ENCODE data around the gene TMPRSS4. TPM values are rescaled to one million over a fixed set of nuclear protein-coding genes. Genes with fewer than 3 reads are reported as not detected.

The TMPRSS4 gene
- polyA plus RNA-seq, 1 donor, result 30.2 TPM

DNA sequence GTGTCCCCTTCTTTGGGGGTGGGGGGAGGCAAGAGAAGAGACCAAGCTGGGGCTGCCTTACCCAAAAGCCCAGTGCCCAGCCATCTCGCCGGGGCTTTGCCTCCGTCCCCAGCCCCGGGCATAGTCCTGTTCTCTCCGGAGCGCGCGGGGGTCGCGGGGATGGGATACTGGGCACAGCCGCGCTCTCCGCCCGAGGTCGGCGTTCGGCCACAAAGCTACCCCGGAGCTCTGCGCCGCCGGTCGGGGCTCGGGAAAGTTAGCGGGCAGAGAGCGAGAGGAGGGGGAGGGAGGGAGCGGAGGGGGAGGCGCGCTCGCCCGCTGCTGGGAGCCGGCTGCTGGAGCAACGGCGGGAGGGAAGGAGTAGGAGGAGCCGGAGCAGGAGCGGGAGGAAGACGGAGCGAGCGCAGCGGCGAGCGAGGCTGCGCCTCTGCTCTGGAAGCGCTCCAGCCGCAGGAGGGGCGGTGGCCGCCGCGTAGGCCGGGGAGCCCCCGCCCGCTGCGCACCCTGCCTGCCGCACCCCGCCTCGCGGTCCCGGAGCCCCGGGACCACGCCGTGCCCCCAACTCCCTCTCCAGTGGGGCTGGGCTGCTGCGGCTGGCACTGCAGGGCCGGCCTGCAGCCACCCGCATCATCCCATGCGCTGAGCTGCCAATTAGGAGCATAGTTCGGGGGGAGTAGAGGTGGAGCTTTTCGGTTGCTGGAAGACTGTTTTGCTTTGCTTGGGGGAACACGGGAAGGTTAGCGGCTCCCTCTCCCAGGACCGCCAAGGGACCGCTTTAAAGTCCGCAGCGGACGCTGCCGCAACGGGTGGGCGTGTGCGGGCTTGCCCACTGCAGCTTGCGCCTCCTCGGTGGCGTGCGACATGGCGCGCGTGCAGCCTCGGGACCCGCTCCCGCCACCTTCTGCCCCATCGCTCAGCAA is 75.9 kb downstream of the TMPRSS4 start, which contains the start of gene SCN4B:
Gene SCN4B (minus strand): TSS at position 272 of the 920 bp plus-strand sequence. CDS start 150 bp downstream, at position 122.
- peak; percentile 67 for DNase-seq

DNA sequence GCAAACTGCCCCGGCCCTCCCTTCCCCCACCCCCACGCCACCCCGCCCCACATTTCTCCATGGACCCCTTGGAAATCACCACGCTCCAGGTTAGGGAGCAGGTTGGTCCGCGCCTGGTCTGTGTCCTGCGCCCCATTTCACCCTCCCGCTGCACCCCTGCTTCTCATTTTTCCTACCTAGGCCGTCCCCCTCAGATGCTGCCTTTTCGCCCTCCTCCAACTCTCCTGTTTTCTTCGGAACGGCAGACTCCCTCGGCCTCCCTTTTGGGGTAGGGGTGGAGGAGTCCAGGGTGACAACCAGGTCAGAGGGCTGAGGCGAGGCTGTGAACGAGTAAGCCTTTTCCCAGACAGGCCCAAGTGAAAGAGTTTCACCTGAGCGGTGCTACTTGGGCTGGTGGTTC is 76.6 kb downstream of the TMPRSS4 start:
- DNase-seq, result no peak

DNA sequence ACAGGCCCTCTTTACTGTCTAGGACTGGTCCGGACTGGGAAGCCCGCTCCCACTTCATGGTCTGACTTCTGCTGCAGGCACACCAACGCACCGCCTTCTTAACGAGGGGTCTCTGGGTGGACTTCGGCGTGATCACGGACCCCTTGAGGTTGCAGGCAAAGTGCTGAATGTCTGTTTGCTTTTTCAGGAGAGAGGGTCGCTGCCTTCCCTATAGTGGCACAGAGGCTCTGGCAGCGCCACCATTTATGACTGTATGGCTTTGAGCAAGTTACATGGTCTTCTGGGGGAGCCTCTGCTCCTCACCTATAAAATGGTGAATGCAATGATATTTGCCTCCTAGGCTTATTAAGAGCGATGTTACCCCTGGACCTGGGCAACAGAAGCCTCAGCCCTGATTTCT is 77.1 kb downstream of the TMPRSS4 start:
- no peak for DNase-seq

DNA sequence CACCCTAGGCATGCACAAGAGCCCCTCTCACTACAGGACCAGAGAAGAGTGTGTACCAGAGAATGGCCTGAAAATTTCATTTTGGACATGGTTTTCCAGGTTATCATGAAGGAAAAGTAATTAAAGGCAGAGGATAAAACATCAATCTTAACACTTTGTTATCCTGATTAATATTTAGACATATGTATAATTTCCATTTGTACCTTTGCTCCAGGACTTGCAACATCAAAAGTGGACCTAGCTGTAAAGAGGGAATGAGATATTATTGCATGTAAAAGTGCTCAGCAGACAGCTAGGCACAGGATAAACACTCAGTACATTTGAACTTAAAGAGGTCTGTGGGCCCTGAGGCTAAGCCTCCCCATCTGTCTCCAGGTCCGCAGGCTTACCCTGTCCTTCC is 77.8 kb downstream of the TMPRSS4 start:
- no peak for DNase-seq

DNA sequence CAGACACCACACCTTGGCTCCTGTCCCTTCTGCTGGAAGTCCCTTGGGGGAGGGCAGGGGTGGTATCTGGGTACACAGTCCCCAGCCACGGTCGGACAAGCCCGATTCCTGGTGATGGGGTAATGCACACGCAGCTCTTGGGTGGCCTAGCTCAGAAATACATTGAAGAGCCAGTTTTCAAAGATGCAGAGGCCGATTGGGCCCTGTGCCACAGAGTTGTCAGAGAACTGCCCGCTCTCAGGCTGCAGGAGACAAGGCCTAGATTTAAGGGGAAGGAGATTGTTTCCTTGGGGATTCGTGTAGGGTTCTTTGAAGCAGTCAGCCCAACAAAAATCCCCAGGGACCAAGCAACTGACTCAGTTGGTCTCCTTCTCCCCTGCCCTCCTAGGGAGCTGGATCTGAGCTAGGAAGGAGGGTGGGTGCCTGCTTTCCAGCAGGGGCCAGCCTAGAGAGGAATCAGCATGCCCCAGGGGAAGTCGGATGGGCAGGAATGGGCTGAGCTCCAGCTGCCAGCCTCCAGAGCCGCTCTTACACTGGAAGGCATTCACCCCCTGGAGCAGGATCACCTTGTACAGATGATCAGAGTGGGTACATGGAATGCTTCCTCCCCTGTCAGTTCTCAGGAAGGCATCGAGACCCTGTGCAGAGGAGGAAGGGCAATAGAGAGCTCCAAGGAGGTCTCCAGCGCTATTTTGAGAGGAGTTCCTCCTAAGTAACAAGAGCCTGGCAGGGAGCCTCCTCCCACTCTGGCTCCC is 79.1 kb downstream of the TMPRSS4 start:
- no peak for DNase-seq

DNA sequence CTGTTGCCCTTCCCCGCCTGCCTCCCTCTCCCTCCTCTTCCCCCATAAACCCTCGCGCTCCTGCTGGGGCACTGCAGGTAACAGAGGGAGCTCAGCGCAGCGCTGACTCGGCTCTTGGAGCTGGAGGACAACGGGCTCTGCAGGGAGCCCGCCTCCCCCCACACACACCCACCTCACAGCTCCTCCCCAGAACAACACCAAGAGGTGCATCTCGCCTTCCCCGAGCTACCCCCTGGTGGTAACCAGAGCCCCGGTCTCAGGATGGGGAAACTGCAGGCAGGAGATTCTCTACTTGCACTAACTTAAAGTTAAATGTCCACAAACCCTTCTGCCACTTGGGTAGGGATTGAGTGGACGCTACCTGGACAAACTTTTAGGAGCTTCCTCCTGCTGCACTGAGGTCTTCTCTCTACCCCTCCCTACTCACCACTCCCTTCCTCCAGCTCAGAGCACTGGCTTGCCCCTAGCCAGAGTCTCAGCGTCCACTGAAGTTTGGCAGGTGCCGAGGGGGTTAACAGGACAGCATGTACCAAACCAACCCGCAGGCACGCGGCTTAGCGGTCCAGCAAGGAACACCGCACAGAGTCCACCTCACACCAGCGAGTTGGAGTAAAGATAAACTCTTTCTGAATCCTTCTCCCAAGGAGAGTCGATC is 79.8 kb downstream of the TMPRSS4 start:
- no peak for DNase-seq

DNA sequence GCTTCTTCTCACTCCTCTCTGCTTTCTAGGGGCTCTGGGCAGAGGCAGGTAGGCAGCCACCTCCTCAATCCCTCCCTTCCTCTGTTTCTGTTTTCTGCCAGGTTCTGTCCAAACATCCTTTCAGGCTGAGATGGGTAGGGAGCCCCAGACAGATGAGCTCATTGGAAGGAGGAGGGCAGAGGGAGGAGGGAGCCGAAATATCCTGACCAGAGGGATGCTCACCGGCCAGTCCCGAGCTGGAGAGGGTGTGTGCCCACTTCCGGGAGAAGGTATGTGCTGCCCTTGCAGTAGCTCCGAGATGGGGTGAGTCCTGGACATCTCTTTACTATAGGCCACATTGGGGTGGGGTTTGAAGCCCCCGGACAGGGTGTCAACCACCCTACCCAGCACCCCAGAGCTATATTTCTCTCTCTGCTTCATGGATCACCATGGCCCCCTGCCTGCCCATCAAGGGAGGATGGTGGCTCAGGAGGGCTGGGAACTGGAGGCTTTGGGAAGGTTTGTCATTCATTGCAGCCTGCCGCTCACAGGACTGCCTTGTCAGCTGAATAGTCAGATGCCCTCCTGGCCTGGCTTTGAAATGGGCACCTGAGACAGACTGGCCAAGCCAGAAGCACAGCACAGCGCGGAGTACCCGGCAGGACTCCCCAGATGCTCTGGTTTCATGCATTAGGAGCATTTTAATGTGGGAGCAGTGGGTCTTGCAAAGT is 80.5 kb downstream of the TMPRSS4 start:
- no peak for DNase-seq

DNA sequence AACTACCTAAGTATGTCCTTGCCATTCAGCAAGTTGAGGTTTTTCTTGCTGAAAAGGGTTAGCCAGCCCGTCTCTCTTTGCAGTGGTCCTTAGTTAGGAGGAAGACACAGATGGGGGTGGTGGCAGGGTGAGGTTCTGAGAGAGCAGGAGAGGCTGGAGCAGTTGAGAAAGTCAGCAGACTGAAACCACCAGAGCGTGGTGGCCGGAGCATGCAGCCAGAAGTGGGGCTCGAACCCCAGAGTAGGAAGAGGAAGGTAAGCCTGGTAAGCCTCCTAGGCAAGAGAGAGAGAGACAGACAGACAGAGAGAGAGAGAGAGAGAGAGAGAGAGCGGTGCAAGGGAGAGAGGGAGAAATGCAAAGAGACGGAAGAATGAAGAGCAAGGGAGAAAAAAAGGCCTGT is 84.9 kb downstream of the TMPRSS4 start:
- DNase-seq, result no peak

DNA sequence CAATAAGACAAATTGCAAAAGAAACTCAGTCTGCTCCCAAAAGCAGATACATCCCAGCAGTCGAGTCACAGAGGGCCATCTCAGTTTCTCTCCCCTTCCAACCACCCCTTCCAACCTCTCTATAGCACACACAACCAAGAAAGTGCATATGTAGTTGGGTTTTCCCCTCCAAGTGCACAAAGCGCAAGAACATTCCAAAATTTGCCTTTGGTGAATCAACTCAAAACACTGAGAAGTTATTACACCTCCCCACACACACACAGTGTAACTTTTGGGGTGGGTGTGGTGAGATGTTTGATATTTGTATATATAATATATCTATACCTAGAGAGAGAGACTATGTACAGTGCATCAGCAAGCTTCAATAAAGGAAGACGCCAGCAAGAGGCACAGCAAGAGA is 86.0 kb downstream of the TMPRSS4 start:
- no peak for DNase-seq

DNA sequence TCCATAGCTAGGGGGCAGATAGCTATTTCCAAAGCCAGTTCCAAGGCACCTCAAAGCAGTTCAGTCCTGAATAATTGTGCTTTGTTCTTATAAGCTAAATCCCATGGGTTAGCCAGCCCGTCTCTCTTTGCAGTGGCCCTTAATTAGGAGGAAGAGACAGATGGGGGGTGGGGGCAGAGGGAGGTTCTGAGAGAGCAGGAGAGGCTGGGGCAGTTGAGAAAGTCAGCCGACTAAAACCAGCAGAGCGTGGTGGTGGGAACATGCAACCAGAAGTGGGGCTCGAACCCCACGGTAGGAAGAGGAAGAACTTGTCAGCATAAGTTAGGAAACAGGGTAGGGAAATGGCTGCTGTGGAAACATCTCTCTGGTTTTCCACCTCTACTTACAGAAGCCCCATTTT is 86.6 kb downstream of the TMPRSS4 start:
- DNase-seq, result no peak

DNA sequence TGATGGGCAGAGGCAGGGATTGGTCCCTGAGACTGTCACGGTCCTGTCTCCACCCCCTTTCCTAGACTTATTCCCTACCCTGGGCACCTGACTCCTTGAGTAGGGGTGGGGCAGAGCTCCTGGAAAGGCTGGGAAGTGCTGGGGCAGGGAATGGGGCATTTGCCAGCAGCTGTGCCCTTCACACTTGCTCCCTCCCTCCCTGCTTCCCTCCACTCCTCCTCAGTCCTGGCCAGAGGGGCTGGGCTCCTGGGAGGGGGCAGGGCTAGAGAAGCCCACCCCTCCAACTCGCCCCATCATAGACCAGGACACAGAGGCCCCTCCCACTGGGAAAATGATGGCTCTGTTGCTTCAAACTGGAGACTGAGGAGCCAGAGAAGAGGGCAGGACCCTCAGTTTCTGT is 88.0 kb downstream of the TMPRSS4 start:
- no peak for DNase-seq

DNA sequence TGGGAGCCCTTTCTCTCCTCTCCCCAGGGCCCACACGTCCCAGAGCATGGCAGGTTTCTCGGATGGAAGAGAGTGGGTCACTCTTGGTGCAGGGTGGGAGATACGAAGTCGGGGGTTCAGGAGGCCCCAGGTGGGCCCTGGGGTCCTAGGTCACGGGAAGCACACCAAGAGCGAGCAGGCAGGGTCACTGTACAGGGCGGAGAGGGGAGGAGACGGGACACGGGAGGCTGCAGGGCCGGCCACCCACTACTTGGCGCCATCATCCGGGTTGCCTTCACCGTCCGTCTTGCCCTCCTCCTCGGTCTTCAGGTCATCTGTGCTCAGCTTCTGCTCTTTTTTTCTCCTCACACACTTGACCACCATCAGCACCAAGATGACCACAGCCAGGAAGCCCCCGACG is 89.8 kb downstream of the TMPRSS4 start:
- no peak for DNase-seq

DNA sequence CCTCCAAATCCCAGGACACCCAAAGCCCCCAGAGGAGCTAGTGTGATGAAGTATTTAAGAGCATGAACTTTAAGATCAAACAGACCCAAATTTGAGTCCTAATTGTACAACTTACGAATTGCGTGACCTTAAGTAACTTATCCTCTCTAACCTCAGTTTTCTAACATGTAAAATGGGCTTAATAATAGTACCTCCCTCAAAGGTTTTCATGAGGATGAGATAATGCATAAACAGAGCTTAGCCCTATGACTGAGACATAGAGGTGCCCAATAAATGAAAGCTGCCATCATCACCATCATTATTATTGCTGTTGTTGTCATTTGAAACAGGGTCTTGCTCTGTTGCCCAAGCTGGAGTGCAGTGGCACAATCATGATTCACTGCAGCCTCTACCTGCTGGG is 90.4 kb downstream of the TMPRSS4 start:
- no peak for DNase-seq

DNA sequence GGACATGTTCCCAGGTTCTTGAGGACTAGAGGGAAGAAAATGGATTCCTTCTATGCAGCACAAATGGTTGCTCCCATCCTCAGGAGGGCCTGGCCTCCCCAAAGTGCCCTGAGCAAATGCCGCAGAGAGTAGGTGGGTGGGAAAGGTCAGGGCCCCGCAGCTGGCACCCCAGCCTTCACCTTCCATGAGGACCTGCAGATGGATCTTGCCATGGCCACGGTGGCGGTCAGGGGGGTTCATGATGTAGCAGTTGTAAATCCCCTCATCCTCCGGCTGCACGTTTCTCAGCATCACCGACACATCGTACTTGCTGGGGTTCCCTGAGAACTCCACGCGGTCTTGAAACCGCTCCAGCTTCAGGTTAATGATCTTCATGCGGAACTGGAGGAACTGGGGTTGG is 91.0 kb downstream of the TMPRSS4 start:
- DNase-seq, result no peak

DNA sequence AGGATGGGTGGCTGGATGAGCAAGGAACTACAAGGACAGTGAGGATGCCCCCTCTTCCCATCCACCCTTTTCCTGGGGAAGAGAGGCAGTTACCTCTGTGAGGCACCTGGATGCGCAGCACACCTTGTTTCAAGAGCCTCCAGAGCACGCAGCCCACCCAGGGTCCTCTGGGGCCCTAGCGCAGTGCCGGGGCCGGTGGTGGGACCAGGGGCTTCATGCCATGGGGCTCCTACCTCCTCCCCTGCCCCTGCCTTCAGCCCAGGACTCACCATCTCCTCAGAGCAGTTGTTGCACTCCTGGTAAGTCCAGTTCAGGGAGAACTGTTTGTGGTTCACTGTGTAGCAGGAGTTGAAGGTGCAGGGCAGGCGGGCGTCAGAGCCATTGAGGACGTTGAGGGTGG is 91.4 kb downstream of the TMPRSS4 start:
- DNase-seq, result no peak

DNA sequence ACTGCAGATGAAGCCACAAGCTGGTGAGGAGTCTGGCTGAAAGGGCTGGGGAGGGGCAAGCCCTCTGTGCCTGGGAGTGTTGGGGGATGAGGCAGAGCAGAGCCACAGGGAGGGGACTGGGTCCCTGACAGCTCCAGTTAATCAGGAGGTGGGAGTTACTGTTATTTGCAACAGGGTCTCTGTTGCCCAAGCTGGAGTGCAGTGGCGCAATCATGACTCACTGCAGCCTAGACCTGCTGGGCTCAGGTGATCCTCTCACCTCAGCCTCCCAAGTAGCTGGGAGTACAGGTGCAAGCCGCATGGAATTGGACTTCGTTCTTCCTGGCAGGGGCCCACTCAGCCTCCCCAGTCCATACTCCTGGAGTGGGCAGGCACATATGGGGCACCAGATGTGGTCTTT is 91.9 kb downstream of the TMPRSS4 start:
- DNase-seq, result no peak

DNA sequence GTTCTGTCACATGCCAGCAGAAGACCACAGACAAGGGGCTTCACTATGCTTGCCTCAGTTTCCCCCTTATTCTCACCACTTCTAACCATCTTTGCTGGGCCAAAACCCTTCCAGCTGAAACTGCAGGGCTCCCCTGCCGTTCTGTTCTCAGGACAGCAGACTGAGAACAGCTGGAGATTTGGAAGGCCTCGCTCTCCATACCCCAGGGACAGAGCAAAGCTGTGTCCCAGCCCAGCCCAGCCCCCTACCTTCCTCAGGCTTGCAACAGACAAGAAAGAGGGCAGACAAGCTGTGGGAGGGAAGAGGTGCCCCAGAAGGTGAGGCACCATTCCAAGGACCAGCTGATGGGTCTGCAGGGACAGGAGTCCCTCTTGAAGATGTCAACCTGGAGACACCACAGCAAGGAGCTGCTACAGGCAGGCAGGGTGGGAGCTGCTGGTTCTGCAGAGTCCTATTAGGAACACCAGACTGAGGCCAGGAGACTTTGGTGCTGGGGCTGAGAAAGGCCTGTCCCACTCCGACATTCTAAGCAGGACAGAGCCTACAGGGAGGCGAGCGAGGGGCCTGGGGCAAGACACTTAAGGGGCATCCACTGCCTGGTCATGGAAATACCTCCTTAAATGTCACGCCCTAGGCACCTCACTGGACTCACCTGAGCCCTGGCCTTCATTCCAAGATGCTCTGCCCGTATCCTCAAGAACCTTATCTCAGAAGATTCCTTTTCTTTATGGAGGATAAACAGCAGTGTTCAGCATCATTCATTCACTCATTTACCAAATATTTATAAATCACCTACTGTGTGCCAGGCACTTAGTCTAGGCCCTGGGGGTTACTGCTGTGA is 92.6 kb downstream of the TMPRSS4 start:
- DNase-seq, result no peak

DNA sequence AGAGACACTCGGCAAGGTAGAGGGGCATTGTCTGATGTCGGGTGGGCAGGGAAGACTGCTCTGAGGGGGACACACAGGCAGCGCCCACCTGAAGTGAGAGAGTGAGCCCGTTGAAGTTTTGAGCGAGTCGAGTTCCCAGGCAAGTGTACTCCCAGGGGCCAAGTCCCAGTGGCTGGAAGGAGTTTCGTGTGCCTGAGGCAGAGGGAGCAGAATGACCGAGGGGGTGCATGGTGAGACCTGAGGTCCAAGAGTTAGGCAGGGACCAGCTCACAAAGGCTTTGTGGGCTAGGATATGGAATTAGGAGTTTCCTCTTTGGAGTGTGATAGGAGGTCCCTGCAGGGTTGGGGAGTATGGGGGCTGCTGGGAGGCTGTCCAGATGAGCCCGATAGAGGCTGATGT is 93.4 kb downstream of the TMPRSS4 start:
- DNase-seq, result no peak

DNA sequence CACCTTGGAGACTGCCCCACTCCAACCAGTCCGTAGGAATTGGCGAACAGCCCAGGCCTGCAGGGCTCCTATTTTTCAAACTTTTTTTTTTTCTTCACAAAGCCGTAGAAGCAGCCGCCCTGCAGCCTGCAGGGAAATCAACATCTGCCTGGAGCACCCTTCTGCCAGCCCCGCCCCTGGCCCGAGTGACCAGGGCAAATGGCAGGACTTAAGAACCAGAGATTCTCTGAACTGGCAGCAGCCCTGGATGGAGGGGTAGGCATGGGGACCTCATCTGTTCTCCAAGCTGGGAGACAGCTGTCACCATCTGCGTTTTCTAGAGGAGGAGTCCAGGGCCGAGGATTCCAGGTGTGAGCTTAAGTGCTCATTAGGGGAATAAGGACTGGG is 94.0 kb downstream of the TMPRSS4 start:
- DNase-seq, result no peak
